Measurements from ENCODE around the gene OPN1MW.
"Not testable (repeated sequence)": the region's sequence is repeated elsewhere in the genome, so short reads cannot be mapped to it uniquely, and the experiment has no call there.

Gene OPN1MW

DNA sequence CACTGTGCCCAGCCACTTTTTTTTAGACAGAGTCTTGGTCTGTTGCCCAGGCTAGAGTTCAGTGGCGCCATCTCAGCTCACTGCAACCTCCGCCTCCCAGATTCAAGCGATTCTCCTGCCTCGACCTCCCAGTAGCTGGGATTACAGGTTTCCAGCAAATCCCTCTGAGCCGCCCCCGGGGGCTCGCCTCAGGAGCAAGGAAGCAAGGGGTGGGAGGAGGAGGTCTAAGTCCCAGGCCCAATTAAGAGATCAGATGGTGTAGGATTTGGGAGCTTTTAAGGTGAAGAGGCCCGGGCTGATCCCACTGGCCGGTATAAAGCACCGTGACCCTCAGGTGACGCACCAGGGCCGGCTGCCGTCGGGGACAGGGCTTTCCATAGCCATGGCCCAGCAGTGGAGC lies at the start of gene OPN1MW:
Gene OPN1MW (plus strand): TSS at position 301 of the 400 bp plus-strand sequence. CDS start 82 bp downstream, at position 383.
- H3K4me1 Mint-ChIP-seq; H3K9me3 Mint-ChIP-seq; H3K4me3 Mint-ChIP-seq; H3K27ac Mint-ChIP-seq; ATAC-seq (ENCODE audit: low read depth); H3K36me3 Mint-ChIP-seq; H3K27me3 Mint-ChIP-seq; DNase-seq (ENCODE audit: low spot score in 2 of 2): not testable (repeated sequence)

GRCh38 chrX:154135458-154136229 lies 46.8 kb upstream of the OPN1MW start:
- Mint-ChIP-seq H3K4me3 (peak overlapping the region; percentile 62), H3K4me1 (peaks cover 5% of the 10 kb centered on the region), H3K36me3 (no peaks in the 10 kb centered on the region), H3K9me3 (no peaks in the 10 kb centered on the region), H3K27ac (peak overlapping the region; percentile 93), H3K27me3 (no peaks in the 10 kb centered on the region)
- ATAC-seq (ENCODE audit: low read depth) (peak; percentile 46), DNase-seq (ENCODE audit: low spot score in 2 of 2) (no peak)

GRCh38 chrX:154136627-154137161 lies 45.7 kb upstream of the OPN1MW start:
- Mint-ChIP-seq H3K4me1 (peaks cover 5% of the 10 kb centered on the region), H3K9me3 (no peaks in the 10 kb centered on the region), H3K27ac (peak overlapping the region; percentile 93), H3K27me3 (no peaks in the 10 kb centered on the region), H3K36me3 (no peaks in the 10 kb centered on the region), H3K4me3 (peak overlapping the region; percentile 81)
- DNase-seq (ENCODE audit: low spot score in 2 of 2), result peak; percentile 71 to 76
- ATAC-seq (ENCODE audit: low read depth), result peak; percentile 87

- Mint-ChIP-seq H3K27me3 (no peaks in the 10 kb centered on the region), H3K9me3 (no peaks in the 10 kb centered on the region), H3K36me3 (no peaks in the 10 kb centered on the region), H3K4me1 (peaks cover 5% of the 10 kb centered on the region), H3K27ac (peak overlapping the region; percentile 67), H3K4me3 (no peak overlapping the region)
- ATAC-seq (ENCODE audit: low read depth) (no peak), DNase-seq (ENCODE audit: low spot score in 2 of 2) (no peak)
These were observed 43.5 kb upstream of the OPN1MW start for GRCh38 chrX:154138857-154139256.

DNA sequence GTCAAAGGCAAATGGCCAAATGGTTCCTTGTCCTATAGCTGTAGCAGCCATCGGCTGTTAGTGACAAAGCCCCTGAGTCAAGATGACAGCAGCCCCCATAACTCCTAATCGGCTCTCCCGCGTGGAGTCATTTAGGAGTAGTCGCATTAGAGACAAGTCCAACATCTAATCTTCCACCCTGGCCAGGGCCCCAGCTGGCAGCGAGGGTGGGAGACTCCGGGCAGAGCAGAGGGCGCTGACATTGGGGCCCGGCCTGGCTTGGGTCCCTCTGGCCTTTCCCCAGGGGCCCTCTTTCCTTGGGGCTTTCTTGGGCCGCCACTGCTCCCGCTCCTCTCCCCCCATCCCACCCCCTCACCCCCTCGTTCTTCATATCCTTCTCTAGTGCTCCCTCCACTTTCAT lies 42.2 kb upstream of the OPN1MW start:
- Mint-ChIP-seq H3K4me1 (peaks cover 5% of the 10 kb centered on the region), H3K27ac (no peak overlapping the region), H3K4me3 (no peak overlapping the region), H3K9me3 (no peaks in the 10 kb centered on the region), H3K27me3 (no peaks in the 10 kb centered on the region), H3K36me3 (no peaks in the 10 kb centered on the region)
- no peak for DNase-seq (ENCODE audit: low spot score in 2 of 2)
- no peak for ATAC-seq (ENCODE audit: low read depth)

GRCh38 chrX:154140742-154141141 lies 41.7 kb upstream of the OPN1MW start:
- Mint-ChIP-seq H3K27me3 (no peaks in the 10 kb centered on the region), H3K4me3 (no peak overlapping the region), H3K36me3 (no peaks in the 10 kb centered on the region), H3K4me1 (peaks cover 3% of the 10 kb centered on the region), H3K27ac (no peak overlapping the region), H3K9me3 (no peaks in the 10 kb centered on the region)
- DNase-seq (ENCODE audit: low spot score in 2 of 2) (no peak), ATAC-seq (ENCODE audit: low read depth) (no peak)

GRCh38 chrX:154142386-154142785 lies 40.0 kb upstream of the OPN1MW start:
- no peak for DNase-seq (ENCODE audit: low spot score in 2 of 2)
- H3K27me3 Mint-ChIP-seq, result no peaks in the 10 kb centered on the region
- no peak overlapping the region for H3K4me3 Mint-ChIP-seq
- peak overlapping the region; percentile 35 for H3K27ac Mint-ChIP-seq
- no peaks in the 10 kb centered on the region for H3K9me3 Mint-ChIP-seq
- H3K36me3 Mint-ChIP-seq, result no peaks in the 10 kb centered on the region
- no peak for ATAC-seq (ENCODE audit: low read depth)
- no peaks in the 10 kb centered on the region for H3K4me1 Mint-ChIP-seq

DNA sequence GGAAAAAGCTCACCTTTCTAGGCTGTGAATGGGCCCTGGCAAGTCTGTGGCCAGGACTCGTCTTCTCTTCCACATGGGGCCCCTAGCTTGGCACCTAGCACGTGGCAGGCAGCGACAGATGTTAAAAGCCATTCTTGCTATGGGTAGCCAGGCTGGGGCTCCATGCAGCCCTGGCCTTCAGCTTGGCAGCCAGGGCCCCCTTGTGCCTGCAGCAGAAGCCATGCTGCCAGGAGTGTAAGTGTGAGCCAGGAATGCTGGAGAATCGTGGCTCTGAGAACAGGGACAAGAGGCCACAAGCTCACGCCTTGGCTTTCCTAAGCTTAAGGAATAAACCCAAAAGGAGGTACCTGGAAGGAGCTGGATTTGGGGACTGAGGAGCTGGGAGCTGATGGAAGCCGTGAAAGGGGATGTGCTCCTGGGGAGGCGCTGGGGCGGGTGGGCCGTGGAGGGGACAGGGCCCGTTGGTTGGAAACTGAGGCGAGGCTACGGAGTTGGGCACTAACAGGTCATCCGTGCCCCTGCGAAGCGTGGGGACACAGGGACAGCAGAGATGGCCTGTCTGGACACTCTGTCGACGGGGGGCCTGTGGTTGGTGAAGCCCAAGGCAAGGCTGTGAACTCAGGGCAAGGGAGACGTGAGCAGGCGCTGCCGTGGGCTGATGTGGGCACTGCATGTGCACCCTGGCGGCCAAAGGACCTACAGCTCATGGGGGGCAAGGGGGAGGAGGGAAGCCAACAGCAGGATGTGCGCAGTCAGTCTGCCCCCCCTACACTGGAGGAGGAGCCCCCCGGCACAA lies 39.2 kb upstream of the OPN1MW start:
- H3K4me3 Mint-ChIP-seq, result no peak overlapping the region
- no peak overlapping the region for H3K27ac Mint-ChIP-seq
- DNase-seq (ENCODE audit: low spot score in 2 of 2), result no peak
- no peak for ATAC-seq (ENCODE audit: low read depth)
- H3K27me3 Mint-ChIP-seq, result no peaks in the 10 kb centered on the region
- H3K36me3 Mint-ChIP-seq, result no peaks in the 10 kb centered on the region
- H3K9me3 Mint-ChIP-seq, result no peaks in the 10 kb centered on the region
- H3K4me1 Mint-ChIP-seq, result no peaks in the 10 kb centered on the region

DNA sequence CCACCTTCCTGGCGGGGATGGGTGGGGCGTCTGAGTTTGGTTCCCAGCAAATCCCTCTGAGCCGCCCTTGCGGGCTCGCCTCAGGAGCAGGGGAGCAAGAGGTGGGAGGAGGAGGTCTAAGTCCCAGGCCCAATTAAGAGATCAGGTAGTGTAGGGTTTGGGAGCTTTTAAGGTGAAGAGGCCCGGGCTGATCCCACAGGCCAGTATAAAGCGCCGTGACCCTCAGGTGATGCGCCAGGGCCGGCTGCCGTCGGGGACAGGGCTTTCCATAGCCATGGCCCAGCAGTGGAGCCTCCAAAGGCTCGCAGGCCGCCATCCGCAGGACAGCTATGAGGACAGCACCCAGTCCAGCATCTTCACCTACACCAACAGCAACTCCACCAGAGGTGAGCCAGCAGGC lies 38.4 kb upstream of the OPN1MW start, which contains the start of gene OPN1LW:
Gene OPN1LW (plus strand): TSS at position 234 of the 400 bp plus-strand sequence. CDS start 41 bp downstream, at position 275.
- not testable (repeated sequence) for H3K4me3 Mint-ChIP-seq; ATAC-seq (ENCODE audit: low read depth); H3K27me3 Mint-ChIP-seq; H3K4me1 Mint-ChIP-seq; H3K27ac Mint-ChIP-seq; H3K9me3 Mint-ChIP-seq; DNase-seq (ENCODE audit: low spot score in 2 of 2); H3K36me3 Mint-ChIP-seq

DNA sequence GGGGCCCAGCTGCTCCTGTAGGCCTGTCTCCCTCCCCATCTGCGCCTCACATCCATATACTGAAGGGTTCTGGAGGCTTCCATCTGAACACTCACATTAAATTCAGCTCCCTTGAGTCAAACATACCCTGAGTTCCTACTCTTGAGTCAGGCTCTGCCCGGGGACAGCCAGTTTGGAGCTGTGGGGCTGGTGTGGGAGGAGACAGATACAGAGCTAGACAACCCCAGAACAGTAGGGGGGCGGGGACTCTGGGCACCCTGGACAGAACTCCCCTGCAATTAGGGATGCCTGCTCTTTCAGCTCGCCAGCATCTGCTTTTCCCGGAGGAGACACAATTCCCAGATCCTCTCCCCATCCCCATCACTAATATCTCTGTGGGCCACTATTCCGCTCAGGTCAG lies 31.4 kb upstream of the OPN1MW start:
- not testable (repeated sequence) for H3K27ac Mint-ChIP-seq

GRCh38 chrX:154156221-154156620 lies 26.2 kb upstream of the OPN1MW start:
- ATAC-seq (ENCODE audit: low read depth); H3K9me3 Mint-ChIP-seq; H3K4me3 Mint-ChIP-seq: not testable (repeated sequence)

More for the DNA sequence above, 31.4 kb upstream of the OPN1MW start:
- DNase-seq (ENCODE audit: low spot score in 2 of 2); H3K9me3 Mint-ChIP-seq; ATAC-seq (ENCODE audit: low read depth); H3K36me3 Mint-ChIP-seq; H3K27me3 Mint-ChIP-seq; H3K4me1 Mint-ChIP-seq; H3K4me3 Mint-ChIP-seq: not testable (repeated sequence)

GRCh38 chrX:154157207-154157606 lies 25.2 kb upstream of the OPN1MW start:
- H3K27ac Mint-ChIP-seq; H3K27me3 Mint-ChIP-seq; H3K9me3 Mint-ChIP-seq; H3K4me3 Mint-ChIP-seq; H3K36me3 Mint-ChIP-seq; DNase-seq (ENCODE audit: low spot score in 2 of 2); H3K4me1 Mint-ChIP-seq; ATAC-seq (ENCODE audit: low read depth): not testable (repeated sequence)

More at GRCh38 chrX:154156221-154156620, 26.2 kb upstream of the OPN1MW start:
- H3K27ac Mint-ChIP-seq; H3K27me3 Mint-ChIP-seq; H3K36me3 Mint-ChIP-seq; DNase-seq (ENCODE audit: low spot score in 2 of 2); H3K4me1 Mint-ChIP-seq: not testable (repeated sequence)

DNA sequence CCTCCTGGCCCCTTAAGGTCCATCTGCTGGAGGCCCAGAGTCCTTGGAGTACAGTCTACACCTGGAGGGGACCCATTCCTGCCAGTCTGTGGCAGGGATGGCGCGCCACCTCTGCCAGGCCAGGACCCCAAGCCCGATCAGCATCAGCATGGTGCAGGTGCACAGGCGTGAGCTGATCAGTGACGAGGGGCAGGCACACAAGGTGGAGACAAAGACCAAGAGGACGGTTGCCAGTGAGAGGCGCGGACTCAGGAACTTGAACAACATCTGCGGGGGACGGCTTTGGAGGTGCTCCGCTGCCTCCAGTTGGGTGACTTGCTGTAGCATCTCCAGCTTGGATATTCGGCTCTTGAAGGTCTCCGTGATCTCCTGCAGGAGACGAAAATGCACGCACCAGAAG lies 23.1 kb upstream of the OPN1MW start:
- DNase-seq (ENCODE audit: low spot score in 2 of 2); H3K27ac Mint-ChIP-seq; H3K4me1 Mint-ChIP-seq; H3K36me3 Mint-ChIP-seq; H3K27me3 Mint-ChIP-seq; H3K9me3 Mint-ChIP-seq; ATAC-seq (ENCODE audit: low read depth); H3K4me3 Mint-ChIP-seq: not testable (repeated sequence)

DNA sequence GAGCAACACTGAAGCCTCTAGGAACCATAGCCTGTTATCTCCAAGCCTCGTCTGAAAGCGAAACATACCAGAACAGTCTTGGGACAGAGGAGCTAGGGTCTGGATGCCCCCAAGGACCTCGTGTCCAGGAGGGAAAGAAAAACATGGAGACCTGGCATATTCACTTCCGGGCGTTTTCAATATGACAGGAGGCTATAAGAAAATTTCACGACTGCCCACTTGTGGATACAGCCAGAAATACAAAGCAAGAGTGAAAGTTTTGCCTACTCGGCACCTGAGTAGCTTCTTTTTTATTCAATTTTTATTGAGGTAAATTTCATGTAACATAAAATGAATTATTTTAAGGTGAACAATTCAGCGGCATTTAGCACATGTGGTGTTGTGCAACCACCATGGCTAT lies 17.5 kb upstream of the OPN1MW start:
- not testable (repeated sequence) for H3K9me3 Mint-ChIP-seq

More for the DNA sequence above, 17.5 kb upstream of the OPN1MW start:
- H3K4me1 Mint-ChIP-seq; ATAC-seq (ENCODE audit: low read depth); H3K27me3 Mint-ChIP-seq; H3K36me3 Mint-ChIP-seq; H3K27ac Mint-ChIP-seq; H3K4me3 Mint-ChIP-seq; DNase-seq (ENCODE audit: low spot score in 2 of 2): not testable (repeated sequence)

Data from memory B cell (primary cell).